ENCODE data around the gene STAG3. TPM values are rescaled to one million over a fixed set of nuclear protein-coding genes. Genes with fewer than 3 reads are reported as not detected.

The STAG3 gene
- total and polyA plus RNA-seq, 2 of the 8 experiments (the other 6 are each of a cell fraction or from before 2014, with no cell fraction given): 1.3 to 3.3 TPM

- no peaks in the 10 kb centered on the region; a peak in 1 of 7 replicates for H3K27me3 ChIP-seq (replicated peaks in 1 of 4; ENCODE audit: control insufficient read depth in 3 of 4, extremely low read depth in 1 of 4, insufficient read depth in 3 of 4, low read length in 3 of 4)
- POLR2A ChIA-PET (ENCODE audit: partially characterized antibody): no interaction called here
- H2BK20ac ChIP-seq (ENCODE audit: low read length): no peak overlapping the region
- no peak overlapping the region for H2AK5ac ChIP-seq (ENCODE audit: low read depth, low read length)
- H3K4ac ChIP-seq (replicated peaks; ENCODE audit: insufficient read length, low read depth, low read length): no peak overlapping the region
- H4K5ac ChIP-seq (ENCODE audit: insufficient read length, low read depth, low read length): no peak overlapping the region
- no peak overlapping the region for H3K14ac ChIP-seq (ENCODE audit: insufficient read length)
- H3K23me2 ChIP-seq (ENCODE audit: low read depth, low read length): no peaks in the 10 kb centered on the region
- H3K9ac ChIP-seq (replicated peaks in 1 of 4; ENCODE audit: extremely low read depth in 1 of 4, low read depth in 3 of 4, low read length in 3 of 4): no peak overlapping the region
- H4K91ac ChIP-seq (replicated peaks; ENCODE audit: insufficient read length, low read length): no peak overlapping the region
- H2AFZ ChIP-seq (ENCODE audit: low read length): no peak overlapping the region
- no peak overlapping the region for H2BK15ac ChIP-seq (ENCODE audit: low read length)
- no peak for DNase-seq (ENCODE audit: low read depth in 1 of 2, low spot score in 2 of 2)
- CTCF ChIA-PET (ENCODE audit: partially characterized antibody): interaction anchor here (3.2 kb wide), 1 partner anchor 11 kb away, joined by 17 read pairs; no protein-coding TSS in a partner anchor
- no peak for FAIRE-seq
- no peak overlapping the region for H3K18ac ChIP-seq (ENCODE audit: extremely low read depth, low read length)
- no peak overlapping the region for H3K4me3 ChIP-seq (ENCODE audit: extremely low read depth in 1 of 4, insufficient read depth in 2 of 4, low read depth in 3 of 4, low read length in 4 of 4)
- no peaks in the 10 kb centered on the region for H3K79me2 ChIP-seq (ENCODE audit: control insufficient read depth in 1 of 2, insufficient read depth in 2 of 2, low read length in 2 of 2)
- no peaks in the 10 kb centered on the region for H4K20me1 ChIP-seq (replicated peaks in 1 of 2; ENCODE audit: control insufficient read depth in 1 of 2, insufficient read depth in 2 of 2, low read length in 2 of 2)
- WGBS, 2 experiments (ENCODE audit: extremely low coverage in 1 of 2, insufficient coverage in 1 of 2, insufficient read length in 1 of 2, insufficient replicate concordance in 2 of 2, low coverage in 1 of 2, low lambda C conversion rate in 2 of 2, missing lambda C conversion rate in 1 of 2): 83% methylated on average over 2 of the region's 2 CpGs; no CpG with 5 or more reads in 1 of the 2 experiments
- no peaks in the 10 kb centered on the region for H3K9me3 ChIP-seq (ENCODE audit: insufficient read depth in 2 of 2, low read depth in 1 of 2, low read length in 1 of 2)
- no peak overlapping the region for H3K56ac ChIP-seq (replicated peaks; ENCODE audit: insufficient read length, low read depth, low read length)
- H2BK120ac ChIP-seq (replicated peaks; ENCODE audit: low read depth, low read length): no peak overlapping the region
- no peak overlapping the region for H4K8ac ChIP-seq (ENCODE audit: extremely low read depth, insufficient read depth, low read length)
- H3K23ac ChIP-seq (ENCODE audit: insufficient read length): no peak overlapping the region
- H3K27ac ChIP-seq (ENCODE audit: low read depth, low read length): no peak overlapping the region
- H2BK12ac ChIP-seq (ENCODE audit: low read depth, low read length): no peak overlapping the region
- no peak overlapping the region for H2BK5ac ChIP-seq (ENCODE audit: low read depth, low read length)
- H3K4me1 ChIP-seq (replicated peaks in 1 of 4; ENCODE audit: control insufficient read depth in 3 of 4, insufficient read depth in 4 of 4, low read length in 3 of 4): no peaks in the 10 kb centered on the region
- no peak overlapping the region for H3K4me2 ChIP-seq (ENCODE audit: insufficient read depth in 1 of 2, low read depth in 2 of 2, low read length in 2 of 2)
- no peaks in the 10 kb centered on the region for H3K79me1 ChIP-seq (ENCODE audit: low read depth, low read length)
- no peaks in the 10 kb centered on the region for H3K36me3 ChIP-seq (ENCODE audit: control insufficient read depth in 2 of 4, insufficient read depth in 4 of 4, low read length in 3 of 4)
- TF ChIP-seq TBP (IDR thresholded peaks at IDR 0.05; ENCODE audit: low read depth, low read length): no peak
- TF ChIP-seq CTBP2 (IDR thresholded peaks at IDR 0.05; ENCODE audit: borderline replicate concordance, insufficient read depth, insufficient read length, low read length): no peak
- TF ChIP-seq, protein P1, sequence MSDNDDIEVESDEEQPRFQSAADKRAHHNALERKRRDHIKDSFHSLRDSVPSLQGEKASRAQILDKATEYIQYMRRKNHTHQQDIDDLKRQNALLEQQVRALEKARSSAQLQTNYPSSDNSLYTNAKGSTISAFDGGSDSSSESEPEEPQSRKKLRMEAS (IDR thresholded peaks at IDR 0.05): no peak
- no peak for TF ChIP-seq SRF (IDR thresholded peaks at IDR 0.05; ENCODE audit: low read depth, low read length)
- TF ChIP-seq GTF2F1 (IDR thresholded peaks at IDR 0.05; ENCODE audit: borderline replicate concordance, low read depth, low read length): no peak
- TF ChIP-seq ASH2L (IDR thresholded peaks at IDR 0.05; ENCODE audit: low read length): no peak
- TF ChIP-seq SP4 (IDR thresholded peaks at IDR 0.05; ENCODE audit: low read length): no peak
- no peak for TF ChIP-seq POU5F1 (IDR thresholded peaks at IDR 0.05; ENCODE audit: low read depth, low read length)
- TF ChIP-seq SIRT6 (IDR thresholded peaks at IDR 0.05; ENCODE audit: low read length): no peak
- no peak for TF ChIP-seq TCF12 (IDR thresholded peaks at IDR 0.05; ENCODE audit: low read depth, low read length)
- no peak for TF ChIP-seq FOSL1 (IDR thresholded peaks at IDR 0.05; ENCODE audit: insufficient read depth, low read depth, low read length)
- TF ChIP-seq ATF2 (IDR thresholded peaks at IDR 0.05; ENCODE audit: low read length): no peak
- no peak for TF ChIP-seq CREB1 (IDR thresholded peaks at IDR 0.05)
- TF ChIP-seq MAFK (IDR thresholded peaks at IDR 0.05; ENCODE audit: low read depth, low read length): no peak
Measured at GRCh38 chr7:100191775-100192174, 14.1 kb downstream of the STAG3 start.

All from H1 (cell line).